GM21825 (cell line): ENCODE data around the gene PHETA1.
"Not testable (repeated sequence)": the region's sequence is repeated elsewhere in the genome, so short reads cannot be mapped to it uniquely, and the experiment has no call there.

Source experiments
- ATAC-seq: cut with Tn5 transposase; IDR thresholded peaks from one replicate; pipeline ENCODE4 v1.9.1; 2021; ENCODE audit warnings: mild to moderate bottlenecking, moderate library complexity; ENCODE audit not compliant: unreplicated experiment

Gene PHETA1

DNA sequence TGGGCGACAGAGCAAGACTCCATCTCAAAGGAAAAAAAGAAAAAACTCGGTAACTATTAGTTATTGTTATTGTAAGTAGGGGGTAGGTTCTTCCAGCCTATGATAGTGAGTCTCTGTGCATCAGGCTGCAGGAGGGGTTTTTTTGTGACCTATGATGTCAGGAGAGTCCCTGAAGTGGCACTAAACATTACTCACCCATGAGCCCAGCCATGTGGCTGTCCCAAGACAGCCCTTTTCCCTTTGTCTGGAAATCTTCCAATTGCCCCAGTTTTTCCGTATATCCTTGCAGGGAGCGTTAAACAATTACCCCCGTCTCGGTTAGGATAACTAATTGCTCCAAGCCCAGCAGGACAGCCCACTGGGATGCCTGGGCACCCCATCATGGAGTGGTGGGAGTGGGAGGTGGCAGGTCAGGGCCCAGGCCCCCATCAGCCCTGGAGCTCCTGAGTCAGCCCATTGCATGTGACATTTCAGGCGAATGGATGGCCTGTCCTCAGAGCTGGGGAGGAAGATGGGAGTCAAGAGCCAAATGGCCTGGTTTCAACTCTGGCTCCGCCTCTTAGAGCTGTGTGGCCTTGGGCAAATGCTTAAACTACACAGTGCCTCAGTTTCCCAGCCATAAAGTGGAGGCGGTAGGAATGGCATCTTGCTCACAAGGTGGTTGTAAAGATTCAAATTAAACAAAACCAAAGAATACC is 16.4 kb downstream of the PHETA1 start:
- ATAC-seq: no peak

DNA sequence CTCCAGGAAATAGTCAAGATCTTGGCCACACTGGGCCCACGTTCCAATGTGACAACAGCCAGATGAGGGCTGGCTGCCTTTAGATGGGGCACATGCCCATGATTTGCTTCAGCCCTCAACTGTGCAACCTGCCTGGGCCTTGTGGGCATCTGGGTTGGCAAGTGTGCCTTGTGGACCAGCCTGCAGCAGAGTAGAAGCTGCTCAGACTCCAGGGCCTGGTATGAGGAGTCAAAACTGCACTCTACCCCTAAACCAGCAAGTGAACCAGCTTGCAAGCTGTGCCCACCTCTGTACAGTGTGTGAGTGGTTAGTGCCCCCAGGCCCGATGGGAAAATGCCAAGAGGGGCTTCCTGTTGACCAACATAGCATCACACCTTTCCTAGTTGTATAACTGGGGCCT is 17.9 kb downstream of the PHETA1 start:
- no peak for ATAC-seq

DNA sequence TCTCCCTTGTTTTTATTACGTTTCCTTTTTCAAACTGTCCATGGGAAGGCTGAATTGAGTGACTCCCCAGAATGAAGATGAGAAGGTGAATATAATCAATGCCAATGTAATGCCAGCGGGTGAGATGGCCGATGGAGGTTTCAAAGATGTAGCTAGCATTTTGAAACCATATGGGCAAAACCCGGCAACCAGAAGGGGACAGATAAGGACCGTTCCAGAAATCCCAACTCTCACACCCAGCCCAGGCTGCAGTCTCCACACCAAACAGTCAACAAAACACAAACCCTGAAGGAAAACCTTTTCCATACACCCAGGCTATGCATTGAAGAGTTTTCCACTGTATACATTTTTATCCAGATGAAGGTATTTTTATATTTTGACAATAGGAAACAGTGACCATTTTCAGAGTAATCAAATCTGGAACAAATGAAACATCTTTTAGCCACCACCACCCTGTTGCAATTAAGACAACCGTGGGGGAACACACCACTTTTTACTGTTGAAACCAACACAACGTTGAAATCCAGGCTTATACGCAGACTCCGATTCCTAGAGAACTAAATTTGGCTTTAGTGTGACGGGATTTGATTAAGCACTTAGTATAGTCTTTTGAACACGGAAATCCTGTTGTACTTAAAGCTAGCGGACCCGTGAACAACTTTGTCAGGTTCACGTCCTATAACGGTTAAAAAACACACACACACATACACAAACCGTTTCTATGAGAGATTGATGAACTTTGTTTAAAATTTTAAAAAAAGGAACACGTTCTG is 19.0 kb downstream of the PHETA1 start:
- ATAC-seq: no peak

DNA sequence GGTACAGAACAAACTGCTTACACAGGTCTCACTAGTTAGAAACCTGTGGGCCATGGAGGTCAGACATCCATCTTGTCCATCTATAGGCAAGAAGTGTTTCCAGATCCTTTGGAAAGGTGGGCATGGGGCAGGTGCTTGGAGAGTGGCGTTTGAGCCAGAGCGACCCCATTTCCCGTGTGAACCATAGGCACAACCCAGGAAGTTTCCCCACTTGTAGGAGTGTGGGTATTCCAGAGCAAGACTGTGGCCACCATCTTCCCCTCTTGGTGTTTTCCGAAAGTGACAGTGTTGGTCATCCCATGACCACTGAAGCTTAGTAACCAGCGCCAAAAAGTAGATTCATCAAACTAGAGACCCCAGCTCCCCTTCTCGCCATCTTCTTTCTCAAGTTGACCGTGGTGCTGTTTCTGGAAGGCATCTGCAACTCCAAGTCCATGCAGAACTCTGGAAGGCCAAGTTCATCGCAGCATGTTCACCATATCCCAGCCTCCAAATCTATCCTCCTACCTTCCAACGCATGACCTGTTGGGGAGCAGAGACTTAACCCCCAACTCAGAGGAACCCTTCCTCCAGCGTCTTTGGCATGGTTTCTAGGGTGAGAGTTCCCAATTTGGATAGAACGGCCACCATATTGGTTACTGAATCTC is 19.7 kb downstream of the PHETA1 start:
- no peak for ATAC-seq

DNA sequence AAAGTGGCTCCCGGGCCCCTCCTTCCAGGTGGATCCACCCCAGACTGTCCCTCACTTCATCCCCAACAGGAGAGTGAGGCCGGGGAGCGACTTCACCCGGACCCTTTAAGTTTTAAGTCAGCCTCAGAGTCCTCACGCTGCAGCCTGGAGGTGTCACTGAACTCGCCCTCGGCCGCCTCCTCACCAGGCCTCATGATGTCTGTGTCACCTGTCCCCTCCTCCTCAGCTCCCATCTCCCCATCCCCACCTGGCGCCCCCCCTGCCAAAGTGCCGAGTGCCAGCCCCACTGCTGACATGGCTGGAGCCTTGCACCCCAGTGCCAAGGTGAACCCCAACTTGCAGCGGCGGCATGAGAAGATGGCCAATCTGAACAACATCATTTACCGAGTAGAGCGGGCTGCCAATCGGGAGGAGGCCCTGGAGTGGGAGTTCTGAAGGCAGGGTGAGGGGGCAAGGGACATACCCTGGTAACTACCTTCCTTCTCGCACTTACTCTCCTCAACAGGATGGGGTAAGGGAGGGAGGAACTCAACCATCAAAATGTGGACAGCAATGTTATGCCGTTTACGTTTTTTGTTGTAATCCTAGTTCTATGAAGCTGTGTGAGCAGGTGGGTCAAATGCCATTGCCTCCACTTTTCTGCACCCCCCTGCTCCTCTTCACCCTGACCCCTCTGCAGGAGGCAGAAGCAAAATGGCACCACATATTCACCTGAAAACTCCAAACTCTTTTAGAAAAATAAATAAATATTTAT is 20.8 kb downstream of the PHETA1 start:
- no peak for ATAC-seq

DNA sequence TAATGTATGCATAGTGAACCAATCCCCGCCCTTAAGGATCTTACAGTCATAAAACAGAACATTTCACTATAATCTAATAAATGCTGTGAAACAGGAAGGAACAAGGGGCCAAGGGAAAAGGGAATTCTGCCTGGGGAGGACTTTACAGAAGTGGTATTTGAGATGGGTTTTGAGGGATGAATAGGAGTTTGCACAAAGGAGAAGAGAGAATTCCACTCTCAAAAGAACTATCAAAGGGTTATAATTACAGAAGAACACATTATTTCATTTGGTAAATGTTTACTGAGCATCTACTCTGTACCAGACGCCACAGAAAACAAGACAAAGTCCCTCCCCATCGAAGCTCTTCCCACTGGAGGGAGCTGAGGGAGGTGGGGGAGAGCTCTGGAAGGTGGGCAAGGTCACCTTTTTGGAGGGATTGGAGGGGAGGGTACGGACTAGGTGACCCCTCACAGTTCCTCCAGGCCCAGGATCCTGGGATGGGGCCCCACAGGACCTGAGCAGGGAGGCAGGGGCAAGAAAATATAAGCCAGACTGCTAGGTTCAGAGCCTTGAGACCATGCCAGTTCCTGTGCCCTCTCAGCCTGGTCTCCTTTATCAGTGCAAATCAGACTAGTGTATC is 24.5 kb downstream of the PHETA1 start:
- no peak for ATAC-seq

DNA sequence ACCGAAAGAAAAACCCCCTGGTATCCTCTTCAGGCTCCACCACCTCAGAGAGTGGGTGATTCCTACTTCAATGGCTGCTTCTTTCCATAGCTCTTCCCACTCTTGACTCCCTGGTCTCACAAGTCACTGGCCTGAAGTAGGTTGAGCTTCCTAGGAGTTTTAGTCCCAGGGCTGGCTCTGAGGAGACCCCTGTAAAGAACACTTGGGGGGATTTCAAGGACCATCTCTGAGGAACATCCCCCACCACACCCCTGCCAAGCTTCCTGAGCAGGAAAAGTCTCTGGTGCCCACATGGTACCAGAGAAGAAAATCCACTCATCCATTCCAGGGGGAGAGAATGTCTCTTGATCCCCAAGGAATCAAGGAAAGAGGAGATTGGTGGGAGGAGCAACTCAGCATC is 25.7 kb downstream of the PHETA1 start:
- no peak for ATAC-seq

DNA sequence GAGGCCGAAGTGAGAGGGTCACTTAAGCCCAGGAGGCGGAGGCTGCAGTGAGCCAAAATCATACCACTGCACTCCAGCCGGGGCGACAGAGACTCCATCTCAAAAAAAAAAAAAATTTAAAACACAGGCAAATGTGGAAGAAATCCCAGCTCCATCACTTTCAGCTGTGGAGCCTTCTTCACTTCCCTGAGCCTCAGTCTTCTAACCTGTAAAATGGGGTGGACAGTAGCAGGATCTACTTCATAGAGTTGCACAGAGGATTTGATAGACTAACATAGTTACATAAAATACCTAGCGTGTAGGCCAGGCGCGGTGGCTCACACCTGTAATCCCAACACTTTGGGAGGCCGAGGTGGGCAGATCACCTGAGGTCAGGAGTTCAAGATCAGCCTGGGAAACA is 26.5 kb downstream of the PHETA1 start:
- ATAC-seq: no peak

DNA sequence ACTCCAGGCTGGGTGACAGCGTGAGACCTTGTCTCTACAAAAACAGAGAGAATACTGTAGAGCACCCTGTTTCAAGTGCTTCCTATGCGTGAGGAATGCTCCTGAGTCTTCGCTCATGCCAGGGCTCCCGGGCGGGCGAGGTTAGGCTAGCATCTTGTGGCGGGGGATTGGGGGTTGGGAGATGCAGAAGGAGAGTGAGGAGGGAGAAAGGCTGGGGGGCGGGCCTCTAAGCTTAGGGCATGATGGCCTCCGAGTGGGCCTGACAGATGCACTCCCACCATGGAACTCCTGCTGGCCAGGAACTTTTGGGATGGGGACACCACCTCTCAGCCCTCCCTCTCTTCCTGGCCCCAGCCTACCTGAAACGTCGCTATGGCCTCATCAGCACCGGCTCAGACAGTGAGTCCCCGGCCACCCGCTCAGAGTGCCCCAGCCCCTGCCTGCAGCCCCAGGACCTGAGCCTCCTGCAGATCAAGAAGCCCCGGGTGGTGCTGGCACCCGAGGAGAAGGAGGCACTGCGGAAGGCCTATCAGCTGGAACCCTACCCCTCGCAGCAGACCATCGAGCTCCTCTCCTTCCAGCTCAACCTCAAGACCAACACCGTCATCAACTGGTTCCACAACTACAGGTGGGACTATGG is 27.3 kb downstream of the PHETA1 start:
- no peak for ATAC-seq

DNA sequence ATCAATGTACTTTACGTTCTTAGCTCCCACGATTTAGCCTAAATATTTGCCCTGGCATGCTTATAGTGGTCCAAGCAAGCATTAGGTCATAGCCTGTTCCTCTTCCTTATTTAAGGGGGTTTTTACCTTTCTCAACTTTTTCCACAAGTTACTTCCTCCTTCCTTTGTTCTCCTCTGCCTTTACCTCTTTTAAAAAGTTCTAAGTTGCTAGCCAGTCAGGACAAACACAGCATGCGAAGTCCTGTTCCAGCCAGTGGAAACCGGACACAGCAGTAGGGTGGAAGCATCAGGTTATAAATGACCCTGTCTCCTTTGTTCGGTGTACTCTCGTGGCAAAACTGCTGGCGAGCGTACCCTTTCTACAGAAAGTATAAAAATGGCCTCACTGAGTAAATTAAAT is 28.2 kb downstream of the PHETA1 start:
- ATAC-seq: not testable (repeated sequence)

DNA sequence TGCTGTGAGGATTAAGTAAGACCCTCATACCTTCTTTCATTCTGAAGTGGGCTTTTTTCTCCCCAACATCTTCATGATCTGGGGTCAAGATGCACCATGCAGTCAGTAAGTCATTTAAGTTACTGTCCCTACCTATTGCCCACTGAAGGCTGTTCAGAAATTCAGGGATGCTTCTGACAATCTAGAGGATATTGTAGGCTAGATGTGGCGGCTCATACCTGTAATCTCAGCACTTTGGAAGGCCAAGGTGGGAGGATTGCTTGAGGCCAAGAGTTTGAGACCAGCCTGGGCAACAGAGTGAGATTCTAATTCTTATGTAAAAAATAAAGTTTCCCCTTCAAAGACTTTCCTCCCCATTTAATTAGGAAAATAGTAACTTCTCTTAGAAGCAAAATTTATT is 28.7 kb downstream of the PHETA1 start:
- ATAC-seq: no peak

DNA sequence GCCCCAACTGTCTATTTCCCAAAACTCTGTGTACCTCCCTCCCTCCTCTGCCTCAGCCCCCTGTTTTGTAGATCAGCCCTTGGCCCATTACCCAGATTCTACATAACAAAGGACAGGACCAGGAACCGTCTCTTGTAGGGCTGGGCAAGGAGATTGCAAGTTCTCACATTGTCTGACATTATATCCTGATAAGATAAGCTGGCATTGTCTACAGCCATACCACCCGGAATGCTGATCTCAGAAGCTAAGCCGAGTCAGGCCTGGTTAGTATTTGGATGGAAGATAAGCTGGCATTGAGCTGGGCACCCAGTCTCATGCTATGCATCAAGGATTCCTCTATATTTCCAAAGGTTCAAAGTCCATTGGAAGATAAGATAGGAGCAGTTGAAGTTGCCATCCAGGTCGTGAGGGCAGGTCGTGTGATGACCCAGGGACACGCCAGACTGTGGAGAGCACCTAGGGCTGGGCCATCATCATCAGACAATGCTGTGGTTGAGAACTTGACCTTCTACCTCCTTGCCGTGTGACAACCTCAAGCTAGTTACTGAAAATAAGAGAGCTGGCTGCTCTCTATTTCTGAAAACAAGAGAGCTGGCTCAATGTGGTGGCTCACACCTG is 29.5 kb downstream of the PHETA1 start:
- ATAC-seq: no peak

DNA sequence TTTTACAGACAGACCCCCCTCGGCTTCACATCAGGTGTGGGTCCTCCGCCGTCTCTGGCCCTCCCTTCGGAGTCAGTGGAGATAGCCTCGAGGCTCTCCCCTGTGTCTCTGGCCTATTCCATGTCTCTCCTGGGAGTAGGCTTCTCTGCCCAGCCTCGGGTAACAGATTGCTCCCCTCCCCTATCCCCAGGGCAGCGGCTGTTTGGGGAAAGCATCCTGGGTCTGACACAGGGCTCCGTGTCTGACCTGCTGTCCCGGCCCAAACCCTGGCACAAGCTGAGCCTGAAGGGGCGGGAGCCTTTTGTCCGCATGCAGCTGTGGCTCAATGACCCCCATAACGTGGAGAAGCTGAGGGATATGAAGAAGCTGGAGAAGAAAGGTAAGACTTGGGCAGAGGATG is 30.8 kb downstream of the PHETA1 start:
- no peak for ATAC-seq

DNA sequence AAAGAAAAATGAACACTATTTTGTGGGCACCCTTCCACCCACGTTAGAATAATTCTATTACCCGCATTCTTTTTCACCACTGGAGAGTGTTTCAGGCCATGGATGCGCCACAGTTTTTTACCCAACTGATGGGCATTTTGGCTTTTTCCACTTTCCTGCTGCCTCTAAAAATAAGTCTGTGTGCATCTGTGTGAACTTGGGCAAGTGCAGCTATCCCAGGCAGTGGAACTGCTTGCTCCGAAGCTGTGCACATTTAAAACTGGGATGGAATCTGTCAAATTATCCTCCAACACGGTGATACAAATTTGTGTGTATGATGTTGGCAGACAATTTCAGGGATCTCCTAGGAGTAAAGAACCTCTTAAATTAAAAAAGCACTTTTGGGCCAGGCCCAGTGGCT is 31.5 kb downstream of the PHETA1 start:
- no peak for ATAC-seq

DNA sequence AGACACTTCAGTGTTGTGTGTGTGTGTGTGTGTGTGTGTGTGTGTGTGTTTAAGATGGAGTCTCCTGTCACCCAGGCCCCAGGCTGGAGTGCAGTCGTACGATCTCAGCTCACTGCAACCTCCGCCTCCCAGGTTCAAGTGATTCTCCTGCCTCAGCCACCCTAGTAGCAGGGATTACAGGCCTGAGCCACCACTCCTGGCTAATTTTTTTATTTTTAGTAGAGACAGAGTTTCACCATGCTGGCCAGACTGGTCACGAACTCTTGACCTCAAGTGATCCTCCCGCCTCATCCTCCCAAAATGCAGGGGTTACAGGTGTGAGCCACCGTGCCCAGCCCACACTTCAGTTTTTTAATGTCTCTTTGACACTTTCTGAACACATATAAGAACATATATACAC is 32.5 kb downstream of the PHETA1 start:
- not testable (repeated sequence) for ATAC-seq

DNA sequence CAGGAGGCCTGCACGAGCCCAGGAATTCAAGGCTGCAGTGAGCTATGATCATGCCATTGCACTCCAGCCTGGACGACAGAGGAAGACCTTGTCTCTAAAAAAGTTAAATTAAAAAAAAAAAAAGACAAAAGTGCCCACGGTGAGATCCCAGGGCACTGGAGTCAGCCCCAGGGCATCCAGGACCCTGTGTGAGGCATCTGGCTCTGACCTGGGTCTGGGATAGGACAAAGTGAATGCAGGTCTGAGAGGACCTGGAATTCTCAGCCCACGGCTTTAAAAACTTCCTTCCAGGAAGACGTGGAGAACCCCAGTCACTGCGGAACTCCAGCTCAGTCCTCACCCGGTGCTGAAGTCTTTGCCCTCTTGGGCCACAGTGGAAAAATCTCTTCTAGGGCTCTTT is 33.1 kb downstream of the PHETA1 start:
- no peak for ATAC-seq

DNA sequence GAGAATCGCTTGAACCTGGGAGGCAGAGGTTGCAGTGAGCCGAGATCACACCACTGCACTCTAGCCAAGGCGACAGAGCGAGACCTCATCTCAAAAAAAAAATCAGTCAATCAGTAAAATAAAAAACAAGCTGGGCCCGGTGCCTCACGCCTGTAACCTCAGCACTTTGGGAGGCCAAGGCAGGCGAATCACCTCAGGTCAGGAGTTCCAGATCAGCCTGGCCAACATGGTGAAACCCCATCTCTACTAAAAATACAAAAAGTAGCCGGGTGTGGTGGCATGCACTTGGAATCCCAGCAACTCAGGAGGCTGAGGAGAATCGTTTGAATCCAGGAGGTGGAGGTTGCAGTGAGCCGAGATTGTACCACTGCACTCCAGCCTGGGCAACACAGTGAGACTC is 33.6 kb downstream of the PHETA1 start:
- not testable (repeated sequence) for ATAC-seq

DNA sequence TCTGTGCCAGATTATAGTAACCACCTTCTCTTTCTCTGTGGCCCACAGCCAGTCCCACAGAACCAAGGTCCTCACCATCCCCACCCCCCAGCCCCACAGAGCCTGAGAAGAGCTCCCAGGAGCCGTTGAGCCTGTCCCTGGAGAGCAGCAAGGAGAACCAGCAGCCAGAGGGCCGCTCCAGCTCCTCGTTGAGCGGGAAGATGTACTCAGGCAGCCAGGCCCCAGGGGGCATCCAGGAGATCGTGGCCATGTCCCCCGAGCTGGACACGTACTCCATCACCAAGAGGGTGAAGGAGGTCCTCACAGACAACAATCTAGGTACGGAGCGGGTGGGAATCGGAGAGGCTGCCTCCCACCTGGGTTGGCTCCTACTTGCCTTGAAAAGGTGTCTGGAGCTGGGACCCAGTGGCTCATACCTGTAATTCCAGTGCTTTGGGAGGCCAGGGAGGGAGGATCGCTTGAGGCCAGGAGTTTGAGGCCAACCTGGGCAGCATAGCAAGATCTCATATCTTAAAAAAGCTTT is 34.4 kb downstream of the PHETA1 start:
- ATAC-seq: no peak

DNA sequence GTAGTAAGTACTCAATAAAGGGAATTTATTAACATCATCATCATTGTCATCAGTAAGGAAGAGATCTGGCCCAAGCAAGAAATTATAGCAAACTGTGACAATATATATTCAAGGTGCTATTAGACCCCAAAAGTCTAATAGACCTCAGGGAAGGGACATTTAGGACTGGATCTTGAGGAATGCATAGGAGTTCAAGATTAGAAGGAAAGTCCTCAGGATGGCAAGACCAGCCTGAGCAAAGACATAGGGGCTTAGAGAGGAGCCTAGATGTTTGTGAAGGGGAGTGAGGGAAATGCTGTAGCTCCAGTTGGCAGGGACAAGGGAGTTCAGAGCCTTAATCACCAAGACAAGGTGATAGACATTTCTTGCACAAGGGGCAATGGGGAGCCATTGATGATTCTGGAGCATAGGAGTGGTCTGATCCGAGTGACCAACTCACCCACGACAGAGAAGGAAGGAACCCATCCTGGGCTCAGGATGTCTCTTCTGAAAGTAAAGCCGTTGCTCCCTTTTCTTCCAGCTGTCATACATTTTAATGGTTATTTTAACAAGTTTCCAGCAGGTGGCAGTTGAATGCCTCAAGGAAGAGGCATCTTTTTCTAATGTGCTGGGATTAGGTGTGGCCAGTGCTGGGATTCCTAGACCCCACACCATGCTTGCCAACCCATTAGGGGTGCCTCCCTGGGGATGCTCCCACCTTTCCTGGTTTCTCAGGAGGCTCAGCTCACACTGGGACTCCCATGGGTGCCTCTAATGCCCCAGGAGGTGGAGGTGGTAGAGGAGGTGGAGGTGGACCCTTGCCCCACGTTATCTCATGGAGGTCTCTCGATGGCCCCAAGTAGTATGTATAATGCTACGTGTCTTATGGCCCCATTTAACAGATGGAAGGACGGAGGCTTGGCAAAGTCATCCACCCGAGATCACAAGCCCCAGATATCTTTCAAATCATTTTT is 37.8 kb downstream of the PHETA1 start:
- ATAC-seq: no peak
